CD4-positive, alpha-beta T cell treated with Interleukin-15 for 4 hours (primary cell): ENCODE measurements around the gene HES1.
"Not testable (repeated sequence)": the region's sequence is repeated elsewhere in the genome, so short reads cannot be mapped to it uniquely, and the experiment has no call there.

Experiments used
- DNase-seq: peaks from one replicate; pipeline ENCODE4 v3.0.0-alpha.2; 2020; ENCODE audit warnings: low spot score

HES1 gene

GRCh38 chr3:194141415-194142155, 5.6 kb downstream of the HES1 start:
- peak; percentile 35 for DNase-seq

DNA sequence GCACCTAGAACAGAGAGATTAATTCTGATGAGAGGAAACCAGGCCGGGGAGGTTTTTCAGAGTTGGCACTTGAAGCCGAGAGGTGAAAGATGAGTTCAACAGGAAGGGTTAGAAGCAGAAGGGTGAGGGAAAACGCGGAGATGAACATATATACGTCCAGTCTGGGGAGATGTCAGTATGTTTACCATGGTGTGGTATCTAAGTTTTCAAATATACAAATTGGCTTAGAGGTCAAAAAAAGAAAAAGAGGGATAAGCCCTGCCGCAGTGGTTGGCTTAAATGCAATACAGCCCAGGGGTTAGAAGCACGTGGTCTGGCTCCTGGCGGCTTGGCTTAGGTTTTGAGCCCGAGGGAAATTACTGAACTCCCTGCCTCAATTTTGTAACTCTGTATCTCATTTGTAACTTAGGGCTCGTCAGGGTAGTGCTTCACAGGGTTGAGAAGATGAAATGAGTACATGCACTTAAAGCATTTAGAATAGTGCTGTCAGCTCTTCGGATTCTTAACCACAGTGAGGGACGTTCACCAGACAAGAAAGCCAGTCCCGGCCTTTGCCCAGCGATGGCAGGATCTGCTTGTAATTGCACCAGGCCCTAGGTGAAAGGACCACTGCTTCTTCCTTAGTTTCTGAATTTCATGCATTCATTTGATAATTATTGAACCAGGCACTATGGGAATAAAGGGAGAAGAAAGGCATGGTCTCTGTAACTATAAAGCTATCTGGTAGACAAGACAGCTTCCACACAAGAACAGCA, 6.4 kb downstream of the HES1 start:
- no peak for DNase-seq

DNA sequence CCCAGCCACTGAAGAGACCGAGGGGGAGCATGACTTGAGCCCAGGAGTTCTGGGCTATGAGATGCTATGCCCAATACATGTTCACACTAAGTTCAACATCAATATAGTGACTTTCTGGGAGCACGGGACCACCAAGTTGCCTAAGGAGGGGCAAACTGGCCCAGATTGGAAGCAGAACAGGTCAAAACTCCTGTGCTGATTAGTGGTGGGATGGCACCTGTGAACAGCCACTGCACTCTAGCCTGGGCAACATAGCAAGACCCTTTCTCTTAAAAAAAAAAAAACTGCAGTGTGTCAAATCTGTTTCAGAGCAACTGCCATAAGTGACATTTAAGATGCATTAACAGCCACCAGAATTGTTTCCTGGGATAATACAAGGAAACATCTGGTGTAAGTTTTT, 9.8 kb downstream of the HES1 start:
- no peak for DNase-seq

DNA sequence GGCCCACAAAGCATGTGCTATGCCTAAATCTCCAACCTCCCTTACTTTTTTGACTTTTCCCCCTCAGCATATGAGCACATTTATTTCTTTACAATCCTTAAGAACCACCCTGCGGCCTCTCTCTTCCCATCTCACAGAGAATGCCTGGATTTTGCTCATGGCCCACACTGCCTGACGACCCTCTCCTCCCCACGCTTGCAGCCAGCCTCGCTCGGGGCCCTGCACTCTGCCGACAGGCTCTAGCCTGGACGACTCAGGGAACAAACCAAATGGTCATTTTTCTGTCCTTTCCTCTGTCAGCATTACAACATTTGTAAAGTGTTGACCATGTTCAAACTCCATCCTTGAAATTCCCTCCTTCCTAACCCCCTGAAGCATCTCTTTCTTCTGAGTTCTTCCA, 11.7 kb downstream of the HES1 start:
- DNase-seq = no peak

GRCh38 chr3:194148383-194148782, 12.4 kb downstream of the HES1 start:
- DNase-seq = no peak

- DNase-seq = no peak
These were observed 14.4 kb downstream of the HES1 start for GRCh38 chr3:194150252-194150934.

GRCh38 chr3:194150935-194151302, 15.0 kb downstream of the HES1 start:
- DNase-seq = not testable (repeated sequence)

DNA sequence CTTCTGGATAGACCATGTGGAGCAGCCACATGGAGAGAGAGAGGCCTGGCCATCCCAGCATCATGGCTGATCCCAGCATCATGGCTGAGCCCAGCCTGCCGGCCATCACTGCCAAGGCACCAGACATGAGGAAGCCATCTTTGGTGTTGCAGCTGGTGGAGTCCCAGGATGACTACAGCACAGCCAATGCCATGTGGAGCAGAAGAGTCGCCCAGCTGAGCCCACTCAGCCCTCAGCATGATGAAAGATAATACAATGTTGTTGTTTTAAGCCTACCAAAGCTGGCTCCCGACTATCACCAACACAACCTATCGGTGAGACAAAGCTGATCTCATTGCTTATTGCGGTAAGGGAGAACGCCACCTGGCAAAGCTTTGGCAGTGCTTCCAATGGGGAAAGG, 18.4 kb downstream of the HES1 start:
- no peak for DNase-seq

DNA sequence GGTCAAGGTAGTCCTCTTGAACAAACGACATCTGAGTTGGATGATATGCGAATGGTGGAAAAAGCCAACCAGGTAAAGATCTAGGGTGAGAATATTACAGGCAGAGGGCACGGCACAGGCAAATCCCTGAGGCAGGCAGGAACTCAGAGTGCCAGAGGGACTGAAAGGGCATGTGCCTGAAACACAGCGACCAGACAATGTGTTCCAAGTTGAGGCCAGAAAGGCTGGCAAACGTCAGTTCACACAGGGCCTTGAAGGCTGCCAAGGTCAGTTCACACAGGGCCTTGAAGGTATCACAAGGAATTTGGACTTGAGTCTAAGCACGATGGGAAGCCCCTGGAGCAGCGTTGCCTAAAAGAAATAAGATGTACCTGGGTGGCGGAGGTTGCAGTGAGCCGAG, 20.1 kb downstream of the HES1 start:
- DNase-seq = no peak

DNA sequence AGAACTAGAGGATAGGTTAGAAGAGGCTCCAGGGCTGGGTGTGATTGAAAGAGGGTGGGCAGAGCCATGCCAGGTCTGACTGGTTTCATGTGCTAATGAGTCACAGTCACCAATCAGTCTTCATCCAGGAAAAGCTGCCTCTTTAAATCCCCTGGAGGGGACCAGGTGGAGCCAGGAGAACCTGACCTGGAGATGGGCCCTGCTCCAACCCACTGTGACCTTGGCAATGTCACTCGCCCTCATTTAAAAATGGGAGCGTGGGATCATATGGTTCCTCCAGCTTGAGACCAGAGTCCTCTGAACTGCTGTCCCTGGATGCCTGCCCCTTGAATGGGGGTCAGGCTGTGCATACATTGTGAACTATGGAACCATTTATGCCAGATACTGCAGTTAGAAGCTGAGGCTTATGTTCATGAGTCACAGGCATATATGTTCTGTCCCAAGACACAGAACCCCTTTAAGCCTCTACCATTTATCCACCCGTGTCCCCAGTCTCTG, 23.0 kb downstream of the HES1 start:
- no peak for DNase-seq

DNA sequence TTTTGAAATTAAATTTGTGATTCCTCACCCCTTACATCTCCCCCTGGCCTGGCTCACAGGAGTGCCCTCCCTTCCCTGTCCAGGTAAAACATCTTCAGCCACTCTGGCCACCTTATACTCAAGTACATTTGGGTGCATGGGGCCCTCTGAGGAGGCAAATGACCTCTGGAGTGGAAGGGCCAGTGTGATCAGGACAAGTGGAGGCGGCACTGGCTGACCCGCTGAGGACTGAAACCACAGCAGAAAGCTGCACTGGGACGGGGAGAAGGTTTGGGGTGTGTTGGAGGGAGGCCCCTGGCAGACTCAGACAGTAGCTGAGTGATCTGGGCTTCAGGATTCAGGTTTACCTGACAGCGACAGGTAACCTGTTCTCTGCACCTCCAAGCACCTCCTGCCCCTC, 24.2 kb downstream of the HES1 start:
- DNase-seq = no peak

DNA sequence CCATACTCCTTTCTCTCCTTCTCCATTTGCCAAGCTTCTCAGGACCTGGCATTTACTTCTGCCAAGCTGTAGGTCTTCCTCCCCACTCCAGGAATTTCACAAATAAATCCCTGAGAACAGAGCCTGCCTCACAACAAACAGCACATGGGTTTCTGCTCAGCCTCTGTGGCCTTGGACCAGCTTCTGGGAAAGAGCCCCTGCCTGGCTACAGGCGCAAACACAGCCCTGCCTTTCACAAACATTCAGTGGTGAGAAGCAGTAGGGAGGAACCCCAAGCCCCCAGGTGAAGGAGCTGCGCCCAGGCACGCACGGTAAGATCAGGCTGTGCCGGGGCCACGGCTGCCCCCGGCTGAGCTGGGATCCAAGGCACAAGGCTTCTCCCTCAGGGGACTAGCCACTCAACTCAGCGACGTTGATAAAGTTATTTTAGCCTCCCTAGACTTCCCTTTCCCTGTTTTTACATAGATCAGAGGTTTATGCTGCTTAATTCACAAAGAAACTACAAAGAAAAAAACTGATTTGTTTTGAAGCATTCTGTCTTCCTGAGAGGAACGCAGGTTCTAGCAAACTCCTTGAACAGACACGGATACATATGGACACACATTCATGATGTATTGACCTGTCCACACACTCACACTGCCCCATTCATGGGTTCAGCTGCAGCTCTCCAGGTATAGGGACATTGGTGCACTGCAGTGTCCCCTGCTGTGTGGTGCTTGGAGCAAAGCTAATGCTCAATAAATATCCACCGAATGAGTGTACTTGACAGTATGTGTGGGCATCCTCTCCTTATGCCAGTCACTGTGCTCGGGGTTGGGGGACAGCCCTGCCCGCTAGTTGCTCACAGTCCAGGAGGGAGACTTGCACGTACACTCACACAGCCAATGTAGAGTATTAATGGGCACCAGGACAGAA, 25.4 kb downstream of the HES1 start:
- DNase-seq = no peak

- DNase-seq = no peak
These were observed 26.2 kb downstream of the HES1 start for GRCh38 chr3:194162070-194162678.

DNA sequence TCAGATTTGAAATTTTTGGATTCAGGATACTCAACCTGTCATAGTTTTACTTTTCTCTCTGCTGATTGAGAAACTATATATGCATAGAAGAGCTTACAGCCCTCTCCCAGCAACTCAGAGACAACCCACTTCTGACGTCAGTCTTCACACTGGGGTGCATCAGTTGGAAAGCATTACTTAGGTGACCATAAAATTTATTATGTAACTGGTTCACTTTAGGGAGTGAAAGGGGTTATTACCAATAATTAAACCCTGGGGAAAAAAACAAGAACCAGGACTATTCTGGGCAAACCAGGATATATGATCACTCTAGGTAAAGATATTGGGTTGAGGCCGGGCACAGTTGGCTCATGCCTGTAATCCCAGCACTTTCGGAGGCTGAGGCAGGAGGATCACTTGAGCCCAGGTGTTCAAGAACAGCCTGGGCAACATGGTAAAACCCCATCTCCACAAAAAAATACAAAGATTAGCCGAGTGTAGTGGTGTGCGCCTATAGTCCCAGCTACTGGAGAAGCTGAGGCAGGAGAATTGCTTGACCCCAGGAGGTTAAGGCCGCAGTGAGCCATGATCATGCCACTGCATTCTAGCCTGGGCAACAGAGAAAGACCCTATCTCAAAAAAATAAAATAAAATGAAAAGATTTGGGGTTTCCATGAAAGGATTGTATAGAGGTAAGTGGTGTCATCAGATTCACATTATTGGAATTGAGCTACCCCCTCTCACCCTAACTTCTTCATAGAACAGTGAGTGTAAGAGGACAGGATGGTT, 27.1 kb downstream of the HES1 start:
- no peak for DNase-seq

GRCh38 chr3:194163697-194164096, 27.7 kb downstream of the HES1 start:
- no peak for DNase-seq

DNA sequence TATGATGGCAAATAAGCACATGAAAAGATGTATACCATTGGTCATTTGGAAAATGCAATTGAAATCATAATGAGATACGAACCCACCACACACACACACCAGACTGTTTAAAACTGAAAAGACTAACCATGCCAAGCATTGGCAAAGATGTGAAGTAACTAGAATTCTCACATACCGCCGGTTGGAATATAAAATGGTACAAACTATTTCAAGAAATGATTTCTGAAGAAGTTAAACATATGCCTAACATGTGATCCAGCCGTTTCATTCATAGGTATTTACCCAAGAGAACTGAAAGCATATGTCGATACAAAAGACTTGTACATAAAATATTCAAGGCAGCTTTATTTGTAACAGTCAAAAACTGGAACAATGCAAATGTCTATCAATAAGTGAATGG, 28.9 kb downstream of the HES1 start:
- DNase-seq = no peak

DNA sequence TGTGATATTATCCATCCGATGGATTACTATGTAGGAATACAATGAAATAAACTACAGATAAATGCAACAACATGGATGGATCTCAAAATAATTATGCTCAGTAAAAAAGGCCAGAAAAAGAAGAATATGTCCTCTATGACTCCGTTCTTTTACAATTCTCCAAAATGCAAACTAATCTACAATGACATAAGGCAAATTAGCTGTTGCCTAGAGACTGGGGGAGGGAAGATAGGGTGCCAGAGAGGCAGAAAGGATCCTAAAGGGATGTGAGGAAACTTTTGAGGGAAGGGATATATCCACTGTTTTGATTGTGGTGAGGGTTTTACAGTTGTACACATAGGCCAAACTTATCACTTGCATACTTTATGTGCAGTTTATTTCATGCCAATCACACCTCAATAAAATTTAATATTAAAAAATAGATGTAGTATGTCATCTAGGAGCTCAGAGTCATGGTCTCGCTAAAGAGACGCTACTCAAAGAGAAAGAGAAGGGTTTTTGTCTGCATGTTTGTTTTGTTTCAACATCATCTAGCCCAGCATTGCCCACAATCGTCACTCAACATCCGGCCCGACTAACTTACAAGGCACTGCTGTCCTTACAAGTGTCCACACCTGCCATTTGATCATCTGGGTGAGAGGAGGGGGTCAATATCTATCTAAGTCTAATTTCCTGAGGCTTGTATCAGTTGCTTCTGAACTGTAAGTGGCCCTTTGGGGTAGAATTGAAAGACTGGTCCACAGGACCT, 29.5 kb downstream of the HES1 start:
- no peak for DNase-seq

- no peak for DNase-seq
These were observed 30.9 kb downstream of the HES1 start for GRCh38 chr3:194166682-194167479.
